NCI-H774 (cell line): ENCODE measurements around the gene FILIP1L.

Experiments used
- DNase-seq: peaks from one replicate; lab custom pipeline; 2025; lab: John Stamatoyannopoulos, UW

Gene FILIP1L

DNA sequence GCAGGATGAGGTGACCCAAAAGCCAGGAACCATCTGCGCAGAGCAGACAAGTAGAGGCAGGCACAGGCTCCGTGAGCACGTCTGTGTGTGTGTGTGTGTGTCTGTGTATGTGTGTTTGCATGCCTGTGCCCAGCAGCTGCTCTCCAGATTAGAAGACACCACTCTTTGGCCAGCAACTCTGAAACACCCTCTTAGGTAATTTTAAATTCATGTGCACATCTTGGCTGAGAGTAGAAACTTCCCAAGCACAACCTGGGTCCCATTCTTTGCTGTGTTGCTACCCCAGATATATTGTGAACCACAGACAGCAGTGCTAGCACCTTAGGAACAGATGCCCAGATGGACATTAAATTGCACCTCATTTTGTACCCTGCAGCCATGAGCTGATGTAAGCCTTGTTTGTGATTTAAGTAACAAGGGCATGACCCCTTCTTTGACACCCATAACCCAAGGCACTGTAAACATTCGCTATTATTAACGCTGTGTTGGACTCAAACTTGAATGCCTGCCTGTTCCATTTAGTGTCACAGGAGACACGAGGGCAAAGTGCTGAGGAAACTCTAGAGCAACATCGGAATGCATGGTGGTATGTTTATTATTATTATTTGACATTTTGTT is at the start of gene FILIP1L:
TSS of gene FILIP1L (minus strand) at position 89 of the 618 bp plus-strand sequence.
- no peak for DNase-seq

DNA sequence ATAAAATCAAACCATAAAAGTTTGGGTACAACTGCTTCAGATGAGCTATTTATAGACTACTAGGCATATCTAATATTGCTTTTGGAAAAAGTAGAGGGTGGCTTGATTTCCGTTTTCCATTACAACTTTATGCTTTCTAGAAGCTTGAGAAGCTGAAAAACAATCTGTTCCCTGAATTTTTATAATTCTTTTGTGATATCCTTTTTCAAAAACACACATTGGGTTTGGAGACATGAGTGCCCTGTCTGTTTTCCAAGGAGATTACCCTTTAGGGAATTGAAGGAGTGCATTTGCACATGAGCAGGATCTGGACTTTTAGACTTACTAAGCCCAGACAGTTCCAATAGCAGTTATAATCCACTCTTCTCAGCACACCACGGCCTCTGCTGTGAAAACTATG is 49.5 kb upstream of the FILIP1L start:
- DNase-seq = no peak

GRCh38 chr3:100160521-100160920 is 46.2 kb upstream of the FILIP1L start:
- no peak for DNase-seq

- no peak for DNase-seq
Observed at GRCh38 chr3:100159331-100160153, 45.2 kb upstream of the FILIP1L start.

DNA sequence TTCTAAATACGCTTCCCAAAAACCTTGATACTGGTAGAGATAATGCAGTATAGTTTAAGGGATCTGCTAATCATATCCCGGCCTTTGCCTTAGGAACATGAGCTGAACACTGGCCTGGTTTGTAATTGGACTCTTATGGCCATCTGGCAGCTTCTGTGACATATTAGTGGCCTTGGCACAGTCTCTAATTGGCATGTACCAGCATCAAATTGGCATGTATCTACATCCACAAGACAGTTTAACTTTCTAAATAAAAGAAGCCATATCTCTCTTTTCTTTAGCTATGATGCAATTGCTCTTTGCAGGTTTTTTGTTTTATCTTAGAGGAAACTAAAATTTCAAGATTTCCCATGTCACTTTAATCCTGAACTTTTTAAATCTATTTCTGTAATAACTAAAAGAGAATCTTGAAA is 44.6 kb upstream of the FILIP1L start:
- DNase-seq = no peak

- no peak for DNase-seq
Observed at GRCh38 chr3:100157685-100158084, 43.4 kb upstream of the FILIP1L start.

GRCh38 chr3:100155590-100155989 is 41.3 kb upstream of the FILIP1L start:
- DNase-seq = no peak

DNA sequence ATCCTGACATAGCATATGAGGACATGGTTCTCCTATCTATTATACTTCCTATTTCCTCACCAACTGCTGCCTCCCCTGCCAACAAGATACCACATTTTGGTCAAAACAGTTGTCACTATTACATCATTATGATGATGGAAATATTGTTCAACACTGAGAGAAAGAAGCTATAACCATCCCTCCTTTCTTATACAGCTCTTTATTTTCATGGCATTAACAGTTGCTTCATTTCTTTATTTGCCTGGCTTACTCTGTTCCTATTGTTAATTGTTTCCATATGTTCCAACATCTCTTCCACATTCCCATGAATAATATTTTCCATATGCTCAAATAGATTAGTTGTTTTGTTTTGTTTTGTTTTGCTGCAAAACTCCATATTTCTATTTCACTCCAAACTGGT is 40.8 kb upstream of the FILIP1L start:
- no peak for DNase-seq

- DNase-seq = no peak
Observed at GRCh38 chr3:100154171-100154570, 39.9 kb upstream of the FILIP1L start.

DNA sequence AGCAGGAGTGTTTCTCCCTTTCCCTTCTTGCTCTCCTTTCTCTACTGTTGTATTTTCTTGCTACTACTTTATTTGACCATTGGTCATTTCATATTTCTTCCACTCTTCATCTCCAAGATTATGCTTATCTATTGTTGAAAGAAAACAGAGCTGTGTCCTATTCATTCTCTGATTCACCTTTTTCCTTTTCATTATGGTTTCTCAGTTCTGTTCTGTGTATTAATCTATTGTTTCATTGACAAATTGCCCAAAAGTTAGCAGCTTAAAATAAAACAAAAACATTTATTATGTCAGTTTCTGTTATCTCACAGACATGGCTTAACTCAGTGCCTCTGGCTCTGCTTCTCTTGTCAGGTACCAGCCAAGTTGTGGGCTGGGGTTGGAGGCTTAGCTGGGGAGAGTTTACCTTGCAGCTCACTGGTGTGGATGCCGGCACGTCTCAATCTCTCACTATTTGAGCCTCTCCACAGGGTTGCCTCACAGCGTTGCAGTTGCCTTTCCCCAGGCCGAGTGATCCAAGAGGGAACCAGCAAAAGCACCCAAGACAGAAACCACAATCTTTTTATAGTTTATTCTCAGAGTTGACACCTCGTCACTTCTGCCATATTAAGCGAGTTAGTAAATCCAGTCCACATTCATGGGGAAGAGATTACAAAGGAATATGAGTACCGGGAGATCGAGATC is 36.9 kb upstream of the FILIP1L start:
- no peak for DNase-seq

- DNase-seq = no peak
Observed at GRCh38 chr3:100150473-100150872, 36.2 kb upstream of the FILIP1L start.

DNA sequence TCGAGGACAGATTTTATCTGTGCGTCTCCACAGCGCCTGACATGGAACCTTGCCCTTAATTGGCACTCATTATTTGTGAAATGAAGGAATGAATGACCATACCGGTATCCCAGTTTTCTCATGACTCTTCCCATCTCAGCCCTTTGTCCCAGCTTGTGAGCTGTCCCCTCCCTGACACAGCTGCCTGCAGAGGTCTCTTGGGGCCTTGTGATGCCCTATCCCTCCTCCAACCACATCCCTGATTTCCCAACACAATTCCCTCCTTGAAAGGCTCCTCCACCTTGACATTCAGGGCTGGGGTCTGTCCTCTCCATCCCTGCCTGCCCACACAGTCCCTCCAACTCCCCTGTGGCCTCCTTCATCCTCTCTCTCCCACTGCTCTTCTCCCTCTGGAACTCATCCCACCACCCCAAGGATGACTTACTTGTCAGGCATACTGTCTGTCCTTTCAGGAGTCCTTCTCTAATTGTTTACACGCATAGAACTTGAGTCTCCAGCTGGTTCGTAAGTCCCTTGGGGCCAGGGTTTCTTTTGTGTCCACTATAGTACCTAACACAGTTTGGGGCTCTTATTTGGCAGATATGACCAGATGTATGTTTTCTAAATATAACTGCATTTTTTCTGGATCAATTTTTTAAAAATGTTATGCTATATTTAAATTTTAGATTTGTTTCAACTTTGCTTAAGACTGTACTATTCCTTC is 35.6 kb upstream of the FILIP1L start:
- no peak for DNase-seq

DNA sequence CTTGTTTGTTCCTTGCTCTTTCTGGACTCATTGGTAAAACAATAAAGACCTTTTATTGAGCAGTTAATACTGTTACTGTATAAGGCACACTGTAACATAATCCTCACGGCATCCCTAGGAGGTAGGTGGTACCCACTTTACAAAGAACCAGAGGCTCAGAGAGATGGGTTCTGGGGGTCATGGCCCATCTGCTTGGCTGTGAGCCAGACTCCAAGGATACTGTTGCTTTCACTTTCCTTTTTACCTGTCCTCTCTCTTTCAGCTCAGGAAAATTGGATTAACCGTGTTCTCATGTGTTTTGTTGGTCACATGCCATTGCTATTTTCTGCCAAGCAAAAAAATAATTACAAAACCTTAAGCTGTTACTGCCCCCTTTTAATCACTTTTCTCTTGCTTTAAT is 34.8 kb upstream of the FILIP1L start:
- no peak for DNase-seq

DNA sequence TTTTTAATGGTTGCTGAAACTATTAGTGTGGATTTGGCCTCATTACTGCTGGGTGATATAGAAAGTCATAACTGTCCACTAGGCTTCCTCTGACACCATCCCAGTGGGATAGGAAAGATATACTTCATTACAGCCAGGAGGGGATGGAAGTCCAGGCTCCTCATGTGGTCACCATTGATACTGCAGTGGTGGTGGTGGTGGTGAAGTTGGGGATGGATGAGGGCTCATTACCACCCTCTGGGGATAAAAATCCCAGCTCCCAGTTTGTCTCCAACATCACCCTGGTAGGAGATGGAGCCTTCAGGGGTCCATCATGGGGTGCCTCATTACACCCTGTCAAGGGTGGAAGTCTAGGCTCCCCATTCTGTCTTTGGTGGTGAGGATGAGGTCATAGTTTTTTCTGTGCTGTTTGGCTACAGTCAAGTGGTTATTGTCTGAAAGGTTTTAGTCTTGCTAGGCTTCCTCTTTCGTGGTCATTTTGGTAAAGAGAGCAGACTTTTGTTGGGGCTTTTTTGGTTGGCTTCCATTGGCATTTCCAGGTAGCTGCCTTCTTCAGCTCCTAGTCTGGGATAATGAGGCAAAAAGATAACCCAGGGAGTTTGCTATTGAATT is 30.1 kb upstream of the FILIP1L start:
- DNase-seq = no peak

GRCh38 chr3:100141586-100141985 is 27.3 kb upstream of the FILIP1L start:
- DNase-seq = no peak

DNA sequence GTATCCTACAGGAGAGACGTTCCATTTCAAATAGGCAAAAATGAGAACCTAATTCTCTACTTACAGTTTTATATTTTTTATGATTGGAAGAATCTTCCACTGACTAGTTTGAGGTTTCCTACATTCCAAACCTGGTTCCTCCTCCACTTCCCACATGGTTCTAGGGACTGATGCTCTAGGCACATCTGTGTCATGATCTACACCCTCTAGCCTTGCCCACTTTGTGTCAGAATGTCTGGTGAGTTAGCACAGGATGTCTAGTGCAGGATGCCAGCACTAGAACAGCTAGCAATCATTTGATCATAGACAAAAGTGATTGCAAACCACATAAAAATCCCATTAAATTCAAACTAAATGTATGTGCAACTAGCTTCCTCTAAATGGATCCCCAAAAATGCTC is 26.7 kb upstream of the FILIP1L start:
- DNase-seq = no peak

GRCh38 chr3:100136921-100137320 is 22.6 kb upstream of the FILIP1L start:
- DNase-seq = no peak

- DNase-seq = no peak
Observed at GRCh38 chr3:100131241-100131640, 16.9 kb upstream of the FILIP1L start.

- DNase-seq = no peak
Observed at GRCh38 chr3:100129941-100130340, 15.6 kb upstream of the FILIP1L start.

- DNase-seq = no peak
Observed at GRCh38 chr3:100128565-100128964, 14.3 kb upstream of the FILIP1L start.

DNA sequence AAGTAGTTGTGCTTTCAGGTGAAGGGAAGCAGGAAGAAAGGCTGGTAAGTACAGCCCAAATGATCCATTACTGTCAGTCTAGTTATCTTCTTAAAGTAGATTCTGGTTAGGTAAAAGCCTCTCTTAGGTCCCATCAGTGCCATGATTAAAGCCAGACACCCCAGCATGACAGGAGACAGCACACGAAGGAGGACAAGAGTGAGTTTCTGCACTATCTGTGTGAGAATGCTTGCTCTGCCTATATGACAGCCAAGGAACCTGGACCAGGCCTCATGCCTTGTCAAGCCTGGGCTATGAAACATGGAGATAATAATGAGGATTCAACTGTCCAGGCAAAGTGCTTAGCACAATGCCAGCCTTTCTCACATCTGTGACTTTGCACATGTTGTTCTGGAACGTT is 13.5 kb upstream of the FILIP1L start:
- DNase-seq = no peak
